Activated CD4-positive, alpha-beta T cell treated with anti-CD3 and anti-CD28 coated beads, Interleukin-10, Interleukin-2, amounts not matched to agents 100 ng/mL and 50 ng/mL, durations not matched to agents 16 hours and 8 hours (primary cell): ENCODE measurements around the gene SLC66A2.

Experiments used
- DNase-seq: peaks from one replicate; pipeline ENCODE4 v3.0.0-alpha.2; 2020

Gene SLC66A2

DNA sequence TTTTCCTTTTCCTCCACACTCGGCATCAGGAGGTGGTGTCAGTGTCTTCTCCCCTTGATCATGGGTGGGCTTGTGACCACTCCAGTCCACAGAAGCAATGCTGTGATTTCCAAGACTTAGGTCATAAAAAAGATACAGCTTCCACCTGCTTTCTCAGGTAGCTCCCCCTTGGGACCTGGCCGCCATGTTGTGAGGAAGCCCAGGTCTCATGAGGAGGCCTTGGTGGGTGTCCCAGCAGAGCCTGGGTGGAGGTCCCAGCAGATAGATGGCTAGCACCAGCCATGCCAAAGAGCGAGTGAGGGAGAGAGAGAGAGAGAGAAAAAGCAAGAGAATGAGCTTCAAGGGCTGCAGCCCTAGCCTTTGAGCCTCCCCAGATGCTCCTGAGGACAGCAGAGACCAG lies 16.0 kb downstream of the SLC66A2 start:
- DNase-seq, result no peak

DNA sequence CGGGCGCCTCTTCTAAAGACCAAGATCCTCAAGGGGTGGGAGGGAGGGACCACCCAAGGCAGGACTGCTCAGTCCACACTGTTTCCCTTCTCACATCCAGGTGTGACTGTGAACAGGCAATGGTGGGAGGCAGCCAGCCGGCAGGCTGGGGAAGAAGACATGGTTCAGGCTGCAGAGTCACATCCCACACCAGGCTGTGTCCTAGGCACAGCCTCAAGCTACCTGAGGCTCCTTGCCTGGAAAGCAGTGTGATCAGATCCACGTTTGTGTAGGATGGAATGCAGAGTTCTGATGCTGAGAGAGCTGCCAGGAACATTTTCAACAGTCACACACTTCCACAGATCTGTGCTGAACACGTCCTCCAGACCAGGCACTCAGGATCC lies 16.4 kb downstream of the SLC66A2 start:
- no peak for DNase-seq

GRCh38 chr18:79934311-79935097 lies 16.9 kb downstream of the SLC66A2 start:
- no peak for DNase-seq

GRCh38 chr18:79933765-79934164 lies 17.7 kb downstream of the SLC66A2 start:
- DNase-seq, result no peak

GRCh38 chr18:79932907-79933306 lies 18.5 kb downstream of the SLC66A2 start:
- DNase-seq, result no peak

DNA sequence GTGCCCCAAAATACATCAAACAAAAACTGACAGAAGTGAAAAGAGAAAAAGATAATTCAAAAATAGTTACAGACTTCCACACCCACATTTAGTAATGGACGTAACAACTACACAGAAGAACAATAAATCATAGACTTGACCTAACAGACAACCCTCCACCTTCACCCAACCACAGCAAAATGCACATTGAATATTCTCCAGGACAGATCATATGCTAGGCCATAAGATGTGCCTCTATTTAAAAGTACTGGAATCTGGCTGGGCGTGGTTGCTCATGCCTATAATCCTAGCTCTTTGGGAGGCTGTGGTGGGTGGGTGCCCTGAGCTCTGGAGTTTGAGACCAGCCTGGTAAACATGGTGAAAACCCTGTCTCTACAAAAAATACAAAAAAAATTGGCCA lies 20.0 kb downstream of the SLC66A2 start:
- DNase-seq, result no peak

DNA sequence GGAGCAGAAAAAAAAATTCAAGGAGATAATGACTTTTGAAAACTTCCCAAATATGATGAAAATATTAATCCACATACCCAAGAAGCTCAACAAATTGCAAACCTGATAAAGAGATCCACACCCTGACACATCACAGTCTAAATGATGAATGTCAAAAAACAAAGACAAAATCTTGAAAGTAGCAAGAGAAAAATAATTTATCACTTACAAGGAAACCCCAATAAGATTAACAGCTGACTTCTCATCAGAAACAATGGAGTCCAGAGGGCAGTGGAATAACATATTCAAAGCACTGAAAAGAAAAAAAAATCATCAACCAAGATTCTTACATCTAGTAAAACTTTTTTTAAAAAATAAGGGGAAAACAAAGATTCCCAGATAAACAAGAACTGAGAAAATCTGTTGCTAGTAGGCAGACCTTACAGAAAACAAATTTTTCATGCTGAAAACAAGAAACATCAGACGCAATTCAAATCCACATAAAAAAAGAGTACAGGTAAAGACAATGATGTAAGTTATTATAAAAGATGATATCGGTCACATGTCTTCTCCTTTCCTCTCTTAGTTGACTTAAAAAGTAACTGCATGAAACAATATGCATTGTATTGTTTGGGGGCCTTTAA lies 21.3 kb downstream of the SLC66A2 start:
- DNase-seq, result no peak

GRCh38 chr18:79928563-79928960 lies 22.9 kb downstream of the SLC66A2 start:
- no peak for DNase-seq

DNA sequence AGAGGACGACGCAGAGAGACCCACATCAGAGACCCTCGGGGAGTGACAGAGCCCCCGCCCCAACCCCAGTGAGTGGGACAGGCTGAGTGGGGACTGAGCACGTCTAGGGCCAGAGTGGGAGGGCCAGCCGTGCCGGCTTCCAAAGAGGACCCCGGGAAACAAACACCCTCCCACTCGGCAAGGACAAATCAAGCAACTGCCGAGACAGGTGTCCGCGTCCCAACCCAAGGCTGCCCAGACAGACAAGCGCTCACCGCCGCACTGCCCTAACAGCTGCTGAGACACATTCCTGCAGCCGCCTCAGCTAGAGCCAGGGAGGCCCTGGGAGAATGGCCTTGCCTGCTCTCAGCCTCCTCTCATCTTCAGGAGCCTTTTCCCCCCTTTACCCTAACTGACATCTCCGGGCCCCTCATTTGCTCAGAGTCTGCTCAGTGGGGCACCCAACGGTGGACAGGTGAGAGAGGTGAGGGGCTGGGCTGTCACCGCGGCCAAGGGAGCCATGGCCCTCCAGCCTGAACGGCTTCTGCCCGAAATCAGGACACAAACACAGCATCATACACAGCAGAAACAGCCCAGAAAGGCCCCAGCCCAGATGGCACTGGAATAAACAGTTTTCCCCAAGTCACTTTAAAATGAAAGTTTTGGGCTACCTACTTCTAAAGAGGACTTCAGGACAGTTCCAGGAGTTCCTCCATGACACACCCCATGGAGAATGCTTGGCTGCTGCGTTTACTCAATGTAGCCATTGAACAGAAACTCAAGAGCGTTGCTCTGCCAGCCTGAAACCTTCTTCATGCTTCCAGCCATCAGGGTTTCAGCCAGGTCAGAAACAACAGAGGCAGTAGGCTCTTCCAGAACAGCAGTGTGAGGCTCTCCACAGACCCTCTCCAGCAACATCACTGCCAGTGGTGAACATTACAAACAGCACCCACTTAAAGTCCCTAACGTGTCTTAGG lies 23.6 kb downstream of the SLC66A2 start:
- DNase-seq, result no peak

- no peak for DNase-seq
Measured at GRCh38 chr18:79926715-79927606, 24.5 kb downstream of the SLC66A2 start.

DNA sequence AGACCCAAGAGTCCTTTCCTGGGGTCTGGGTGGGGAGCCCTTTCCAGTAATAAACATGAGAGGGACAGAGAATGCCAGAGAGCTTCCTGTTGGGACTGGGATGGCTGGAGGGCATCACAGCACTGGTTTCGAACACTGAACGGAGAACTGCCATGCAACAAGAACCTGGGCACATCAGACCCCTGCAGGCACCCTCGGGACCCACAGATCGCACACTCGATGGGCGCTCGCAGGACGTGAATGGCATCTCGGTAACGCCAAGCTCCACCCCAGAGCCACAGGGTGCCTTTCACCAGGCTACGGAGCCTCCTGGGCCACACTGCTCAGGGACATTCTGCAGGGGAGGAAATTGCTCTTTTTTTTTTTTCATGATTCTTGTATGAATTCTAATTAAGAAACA lies 25.1 kb downstream of the SLC66A2 start:
- no peak for DNase-seq

DNA sequence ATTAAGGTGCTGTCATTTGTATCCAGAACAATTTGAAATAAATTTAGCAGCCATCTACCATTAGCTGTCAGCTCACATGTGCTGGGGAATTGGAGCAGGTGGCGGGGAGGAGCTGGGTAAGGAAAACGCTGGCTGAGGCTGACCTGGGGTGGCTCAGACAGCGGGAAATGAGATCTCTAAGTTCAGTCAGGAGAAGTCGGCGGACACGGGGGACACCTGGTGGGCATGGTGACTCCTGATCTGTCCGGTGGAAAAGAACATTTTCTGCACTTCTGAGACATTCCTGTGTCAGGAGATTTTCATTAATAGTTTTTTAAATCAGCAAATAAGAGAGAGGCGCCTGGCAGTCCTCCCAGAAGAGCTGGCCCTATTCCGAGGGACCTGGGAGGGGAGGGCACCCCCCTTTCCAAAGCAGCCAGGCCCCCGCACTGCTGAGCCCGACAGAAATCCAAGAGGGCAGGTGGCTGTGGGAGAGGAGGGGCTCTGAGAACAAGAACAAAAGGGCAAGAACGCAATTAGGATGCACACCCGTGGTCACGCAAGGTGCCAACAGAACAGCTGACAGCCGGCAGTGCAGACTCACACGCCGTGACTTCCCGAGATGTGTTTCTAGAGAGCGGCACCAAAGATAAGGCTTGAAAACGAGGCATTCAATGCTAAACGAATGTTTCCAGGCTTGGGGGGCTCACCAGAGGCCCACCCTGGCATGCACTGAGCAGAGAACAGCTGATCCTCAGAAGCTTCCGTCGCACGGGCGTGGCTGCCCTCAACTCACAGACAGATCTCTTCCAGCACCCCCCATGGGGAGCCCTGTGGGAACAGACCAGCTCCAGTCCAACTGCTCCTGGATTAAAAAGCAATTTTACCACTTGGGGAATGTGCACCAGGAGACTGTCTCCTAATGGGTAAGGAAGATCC lies 26.4 kb downstream of the SLC66A2 start:
- DNase-seq, result no peak

- no peak for DNase-seq
Measured at GRCh38 chr18:79923896-79924585, 27.4 kb downstream of the SLC66A2 start.

DNA sequence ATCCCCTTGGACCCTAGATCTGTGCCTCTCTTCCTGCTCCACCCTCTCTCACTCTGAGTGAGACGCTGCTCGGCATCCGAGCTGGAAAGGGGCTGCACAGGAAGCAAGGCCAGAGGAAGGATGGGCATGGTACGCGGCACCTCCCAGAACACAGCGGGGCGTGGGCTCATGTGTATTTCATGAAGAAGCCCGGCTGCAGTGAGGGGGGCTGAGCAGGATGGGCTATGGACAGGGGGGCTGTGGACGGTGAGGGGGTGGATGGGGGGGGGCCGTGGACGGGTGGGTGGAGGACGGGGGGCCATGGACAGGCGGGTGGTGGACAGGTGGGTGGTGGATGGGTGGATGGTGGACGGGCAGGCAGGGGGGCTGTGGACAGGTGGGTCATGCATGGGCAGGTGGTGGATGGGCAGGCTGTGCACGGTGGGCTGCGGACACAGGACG lies 28.5 kb downstream of the SLC66A2 start:
- DNase-seq, result no peak

DNA sequence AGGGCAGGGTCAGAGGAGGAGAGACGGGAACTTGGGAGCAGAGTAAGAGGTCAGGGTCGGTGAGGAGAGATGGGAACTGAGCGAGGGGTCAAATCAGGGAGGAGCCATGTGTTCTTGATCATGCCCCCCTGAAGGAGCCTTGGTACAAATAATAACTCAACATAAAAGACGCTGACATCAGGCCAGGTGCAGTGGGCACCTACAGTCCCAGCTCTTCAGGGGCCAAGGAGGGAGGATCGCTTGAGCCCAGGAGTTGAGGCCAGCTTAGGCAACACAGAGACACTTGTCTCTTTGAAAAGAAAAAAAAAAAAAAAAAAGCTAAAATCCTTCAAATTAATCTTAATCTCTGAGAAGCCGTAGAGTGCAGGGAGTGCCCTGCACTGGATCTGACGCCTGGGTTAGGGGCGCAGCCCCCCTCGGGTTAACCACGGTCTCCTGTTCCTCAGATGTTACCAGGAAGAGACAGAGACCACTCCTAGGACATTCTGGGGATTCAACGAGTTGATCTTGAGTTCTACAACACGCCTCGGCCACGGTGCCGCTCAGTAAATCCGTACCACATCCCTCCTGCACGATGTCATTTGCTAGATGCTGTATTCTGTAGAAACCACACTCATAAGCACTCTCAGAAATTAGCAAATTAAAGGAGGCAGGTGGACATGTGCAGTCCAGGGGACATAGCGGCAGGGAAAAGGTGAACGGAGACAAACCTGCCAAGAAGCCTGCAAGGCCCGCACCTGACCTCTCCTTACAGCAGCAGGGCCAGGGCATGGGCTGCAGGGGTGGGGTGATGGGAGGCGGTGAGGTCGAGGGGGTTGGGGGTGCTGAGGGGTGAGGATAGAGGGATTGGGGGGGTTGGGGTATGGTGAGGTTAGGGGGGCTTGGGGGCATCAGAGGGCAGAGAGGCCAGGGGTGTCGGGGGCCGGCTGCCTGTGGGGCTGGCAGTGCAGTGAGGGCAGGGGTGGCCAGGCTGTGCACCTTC lies 29.2 kb downstream of the SLC66A2 start:
- no peak for DNase-seq

DNA sequence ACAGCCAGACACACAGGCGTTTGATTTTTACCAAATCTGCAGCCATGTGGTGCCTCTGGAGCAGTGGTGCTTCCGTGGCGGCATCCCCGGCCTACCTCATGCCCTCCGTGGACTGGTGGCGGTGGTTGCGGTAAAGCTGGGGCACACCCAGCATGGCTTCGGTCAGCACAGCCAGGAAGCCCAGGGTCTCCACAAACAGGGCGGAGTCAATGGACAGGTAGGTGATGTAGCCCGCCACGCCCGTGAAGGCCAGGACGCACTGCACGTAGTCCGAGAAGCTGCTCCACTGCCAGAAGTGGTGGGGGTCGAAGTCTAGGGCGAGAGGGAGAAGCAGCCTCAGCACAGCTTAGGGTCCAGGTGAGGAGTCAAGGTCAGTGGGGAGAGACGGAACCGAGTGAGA lies 32.4 kb downstream of the SLC66A2 start:
- DNase-seq, result no peak

- DNase-seq, result no peak
Measured at GRCh38 chr18:79918615-79919011, 32.8 kb downstream of the SLC66A2 start.

DNA sequence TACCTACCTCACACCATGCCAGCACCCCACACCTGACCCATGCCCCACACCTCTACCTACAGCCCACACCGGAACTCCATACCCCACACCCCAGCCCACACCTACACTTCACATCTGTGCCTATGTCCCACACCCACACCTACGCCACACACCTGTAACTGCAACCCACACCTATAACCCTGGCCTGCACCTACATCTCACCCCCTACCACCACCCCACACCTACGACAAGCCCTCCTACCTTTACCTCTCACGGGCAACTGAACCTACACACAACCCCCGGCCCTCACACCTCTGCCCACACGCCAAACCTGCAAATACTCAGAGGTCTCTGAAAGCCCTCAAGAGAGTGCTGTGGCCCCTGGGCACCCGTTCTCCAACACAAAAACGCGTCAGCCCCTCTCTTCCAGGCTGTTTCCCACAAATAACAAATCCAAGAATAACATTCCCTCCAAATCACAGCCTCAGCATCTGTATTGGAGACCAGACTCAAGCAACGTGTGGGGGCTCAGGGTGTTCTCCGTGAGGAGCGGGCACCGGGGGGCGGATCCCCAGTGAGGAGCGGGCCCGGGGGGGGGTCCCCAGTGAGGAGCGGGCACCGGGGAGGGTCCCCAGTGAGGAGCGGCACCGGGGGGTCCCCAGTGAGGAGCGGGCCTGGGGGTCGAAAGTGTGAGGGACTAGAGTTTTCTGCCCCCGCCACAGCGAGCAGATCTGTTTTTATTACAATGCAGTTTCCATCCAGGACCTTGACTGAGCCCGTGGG lies 33.4 kb downstream of the SLC66A2 start:
- DNase-seq, result no peak
